Sigmoid colon (tissue), 4 donors: ENCODE measurements around the gene TLCD2.

Experiments
- EP300 ChIP-seq, 4 donors: sonication (generic); formaldehyde crosslinking; IDR thresholded peaks; one replicate each; pipeline ENCODE4 v1.6.1; 2017; ENCODE audit warnings: antibody characterized with exemption in 4 of 4
- POLR2A ChIP-seq, 2 donors: fragments of 450-650 bp; IDR thresholded peaks; one replicate each; pipeline ENCODE4 v1.6.1; 2016; ENCODE audit warnings: antibody characterized with exemption in 2 of 2, mild to moderate bottlenecking in 2 of 2, moderate library complexity in 2 of 2
- POLR2AphosphoS5 ChIP-seq, 4 donors: sonication (generic); formaldehyde crosslinking; IDR thresholded peaks; one replicate each; pipeline ENCODE4 v1.6.1; 2017; ENCODE audit warnings: antibody characterized with exemption in 4 of 4
- TF ChIP-seq, protein P1 (sequence below), 4 experiments: fragments of 450-650 bp in 3 of 4; fragments of 200-600 bp in 1 of 4; IDR thresholded peaks; one replicate each; pipeline ENCODE4 v1.5.1; 2016 to 2019; ENCODE audit warnings: antibody characterized with exemption in 4 of 4, mild to moderate bottlenecking in 3 of 4, moderate library complexity in 2 of 4

DNA sequence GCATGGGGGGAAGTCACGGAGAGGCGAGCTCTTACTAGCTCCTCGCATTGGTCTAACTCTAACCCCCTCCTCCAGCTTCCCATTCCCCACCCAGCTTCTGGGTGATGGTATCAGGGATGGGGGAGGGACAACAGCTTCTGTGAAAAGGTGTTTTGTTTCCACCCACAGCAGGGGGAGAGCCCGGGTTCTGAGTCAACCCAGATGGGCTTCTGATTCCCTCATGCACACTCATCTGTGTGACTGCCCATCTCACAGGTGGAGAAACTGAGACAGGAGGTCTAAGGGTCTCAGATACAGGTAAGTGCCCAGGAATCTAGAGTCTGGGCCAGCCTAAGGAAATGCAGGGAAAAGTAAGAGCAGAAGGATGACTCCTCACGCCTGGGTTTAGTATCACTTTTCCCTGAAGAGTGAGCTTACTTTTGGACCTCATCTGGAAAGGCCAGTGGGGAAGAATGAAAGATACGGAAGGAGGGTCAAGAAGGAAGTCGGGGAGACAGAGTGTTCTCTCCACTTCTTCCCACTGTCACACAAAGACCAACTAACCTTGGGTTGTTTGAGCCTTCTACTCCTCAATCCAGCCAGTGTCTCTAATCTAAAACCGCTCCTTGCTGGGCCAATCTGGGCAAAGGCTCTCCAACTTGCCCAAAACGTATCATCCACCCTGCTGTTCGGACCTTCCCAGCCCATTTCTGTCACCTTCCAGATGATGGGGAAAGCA is 3.1 kb upstream of the TLCD2 start:
- TF ChIP-seq, protein P1, sequence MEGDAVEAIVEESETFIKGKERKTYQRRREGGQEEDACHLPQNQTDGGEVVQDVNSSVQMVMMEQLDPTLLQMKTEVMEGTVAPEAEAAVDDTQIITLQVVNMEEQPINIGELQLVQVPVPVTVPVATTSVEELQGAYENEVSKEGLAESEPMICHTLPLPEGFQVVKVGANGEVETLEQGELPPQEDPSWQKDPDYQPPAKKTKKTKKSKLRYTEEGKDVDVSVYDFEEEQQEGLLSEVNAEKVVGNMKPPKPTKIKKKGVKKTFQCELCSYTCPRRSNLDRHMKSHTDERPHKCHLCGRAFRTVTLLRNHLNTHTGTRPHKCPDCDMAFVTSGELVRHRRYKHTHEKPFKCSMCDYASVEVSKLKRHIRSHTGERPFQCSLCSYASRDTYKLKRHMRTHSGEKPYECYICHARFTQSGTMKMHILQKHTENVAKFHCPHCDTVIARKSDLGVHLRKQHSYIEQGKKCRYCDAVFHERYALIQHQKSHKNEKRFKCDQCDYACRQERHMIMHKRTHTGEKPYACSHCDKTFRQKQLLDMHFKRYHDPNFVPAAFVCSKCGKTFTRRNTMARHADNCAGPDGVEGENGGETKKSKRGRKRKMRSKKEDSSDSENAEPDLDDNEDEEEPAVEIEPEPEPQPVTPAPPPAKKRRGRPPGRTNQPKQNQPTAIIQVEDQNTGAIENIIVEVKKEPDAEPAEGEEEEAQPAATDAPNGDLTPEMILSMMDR (IDR thresholded peaks at IDR 0.05) = no peak
- TF ChIP-seq POLR2A (IDR thresholded peaks at IDR 0.05) (no peak), EP300 (IDR thresholded peaks at IDR 0.05) (no peak), POLR2AphosphoS5 (IDR thresholded peaks at IDR 0.05) (no peak)
